ENCODE data around the gene RBP4. TPM values are rescaled to one million over a fixed set of nuclear protein-coding genes. Genes with fewer than 3 reads are reported as not detected.

Gene RBP4
- total RNA-seq, 4 donors from 2014 or later: 1.7 TPM; not detected in 3

DNA sequence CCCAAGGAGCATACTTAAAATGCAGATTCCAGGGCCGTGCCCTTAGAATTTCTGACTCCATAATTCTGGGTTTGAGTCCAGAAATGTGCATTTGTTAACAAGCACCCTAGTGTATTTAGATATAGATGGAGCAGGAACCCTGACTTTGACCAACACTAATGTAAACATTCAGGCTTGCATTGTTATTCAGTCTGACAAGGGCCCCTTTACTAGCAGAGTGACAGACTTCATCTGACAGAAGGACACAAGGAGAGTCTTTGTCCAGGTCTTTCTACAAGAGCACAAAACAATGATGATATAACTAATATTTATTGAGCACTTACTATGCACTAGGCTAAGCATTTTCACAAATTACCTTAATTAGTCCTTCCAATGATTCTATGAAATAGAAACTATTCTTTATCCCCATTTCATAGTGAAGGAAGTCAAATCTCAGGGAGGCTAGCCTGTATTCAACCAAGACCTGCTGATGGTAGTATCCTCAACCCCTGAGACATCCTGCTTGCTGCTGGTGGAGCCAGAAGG is 3.9 kb downstream of the RBP4 start:
- Histone ChIP-seq H3K27me3 (peaks cover 0 to 35% (median 4%) of the 10 kb centered on the region in 4 donors), H3K36me3 (no peaks in the 10 kb centered on the region), H3K4me3 (no peak overlapping the region), H3K27ac (no peak overlapping the region), H3K9me3 (no peaks in the 10 kb centered on the region), H3K4me1 (peaks cover 3 to 15% (median 9%) of the 10 kb centered on the region in 3 donors)
- intact Hi-C loops (cut with DNase I): no loop called here
- no peak for TF ChIP-seq CTCF (IDR thresholded peaks at IDR 0.05)
- no peak for TF ChIP-seq POLR2A (IDR thresholded peaks at IDR 0.05)
- no peak for DNase-seq
- WGBS, 2 donors: 63% methylated on average over 1 of the region's 1 CpG

- Histone ChIP-seq H3K36me3 (no peaks in the 10 kb centered on the region), H3K4me3 (no peak overlapping the region), H3K4me1 (peaks cover 3 to 12% (median 9%) of the 10 kb centered on the region in 3 donors), H3K27me3 (peaks cover 0 to 29% (median 4%) of the 10 kb centered on the region in 4 donors), H3K9me3 (no peaks in the 10 kb centered on the region), H3K27ac (no peak overlapping the region)
- intact Hi-C loops (cut with DNase I): no loop called here
- TF ChIP-seq CTCF (IDR thresholded peaks at IDR 0.05) (no peak), POLR2A (IDR thresholded peaks at IDR 0.05) (no peak)
- no peak for DNase-seq
- WGBS, 2 donors: 90 to 100% methylated on average over 2 to 3 of the region's 4 CpGs
These were observed 4.5 kb downstream of the RBP4 start for GRCh38 chr10:93596539-93596938.

- H3K27me3 ChIP-seq: peaks cover 0 to 19% (median 3%) of the 10 kb centered on the region in 4 donors
- no peak for DNase-seq
- intact Hi-C loops (cut with DNase I): no loop called here
- H3K36me3 ChIP-seq: no peaks in the 10 kb centered on the region
- TF ChIP-seq POLR2A (IDR thresholded peaks at IDR 0.05) (no peak), CTCF (IDR thresholded peaks at IDR 0.05) (no peak)
- H3K4me3 ChIP-seq: no peak overlapping the region
- no peak overlapping the region for H3K27ac ChIP-seq
- H3K4me1 ChIP-seq: peaks cover 0 to 7% (median under 1%) of the 10 kb centered on the region in 3 donors
- 72 to 89% methylated on average over 3 to 5 of the region's 5 CpGs for WGBS, 2 donors
- no peaks in the 10 kb centered on the region for H3K9me3 ChIP-seq
These were observed 5.5 kb downstream of the RBP4 start for GRCh38 chr10:93595378-93596161.

GRCh38 chr10:93594518-93594917 is 6.5 kb downstream of the RBP4 start:
- Histone ChIP-seq H3K9me3 (no peaks in the 10 kb centered on the region), H3K27me3 (peaks cover 0 to 8% (median 0%) of the 10 kb centered on the region in 4 donors), H3K4me1 (peaks cover 0 to 5% (median 0%) of the 10 kb centered on the region in 3 donors), H3K27ac (no peak overlapping the region), H3K4me3 (no peak overlapping the region), H3K36me3 (no peaks in the 10 kb centered on the region)
- WGBS, 2 donors: 66 to 79% methylated on average over 7 of the region's 7 CpGs
- intact Hi-C loops (cut with DNase I): no loop called here
- TF ChIP-seq CTCF (IDR thresholded peaks at IDR 0.05): no peak
- TF ChIP-seq POLR2A (IDR thresholded peaks at IDR 0.05): no peak
- no peak for DNase-seq

- Histone ChIP-seq H3K27ac (no peak overlapping the region), H3K27me3 (peaks cover 0 to under 1% (median 0%) of the 10 kb centered on the region in 4 donors), H3K9me3 (no peaks in the 10 kb centered on the region), H3K4me1 (peaks cover 0 to 5% (median 0%) of the 10 kb centered on the region in 3 donors), H3K4me3 (no peak overlapping the region), H3K36me3 (no peaks in the 10 kb centered on the region)
- 86 to 88% methylated on average over 11 to 13 of the region's 18 CpGs for WGBS, 2 donors
- TF ChIP-seq POLR2A (IDR thresholded peaks at IDR 0.05): no peak
- no peak for TF ChIP-seq CTCF (IDR thresholded peaks at IDR 0.05)
- DNase-seq: no peak
- intact Hi-C loops (cut with DNase I): no loop called here
These were observed 7.3 kb downstream of the RBP4 start for GRCh38 chr10:93593749-93594148.

All from esophagus squamous epithelium (tissue), 5 donors.